ENCODE data around the gene RFTN2.
"Not testable (repeated sequence)": the region's sequence is repeated elsewhere in the genome, so short reads cannot be mapped to it uniquely, and the experiment has no call there.

Gene RFTN2

DNA sequence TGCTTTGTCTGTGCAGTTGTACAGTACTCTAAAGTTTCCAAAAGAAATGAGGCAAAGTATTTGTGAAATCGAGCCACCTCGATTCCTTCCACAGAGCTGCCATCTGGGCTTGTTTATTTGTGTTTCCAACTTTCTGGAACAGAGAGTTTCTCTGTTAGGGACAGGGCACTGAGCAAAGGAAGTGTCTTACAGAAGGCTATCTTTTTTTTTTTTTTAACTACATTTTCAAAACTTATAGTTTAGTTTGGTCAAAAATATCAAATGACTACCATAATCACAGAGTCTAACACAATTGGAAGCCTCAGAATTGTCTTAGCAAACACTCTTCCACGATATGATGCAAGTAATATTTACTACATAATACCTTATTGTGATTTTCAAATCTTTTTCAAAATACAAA is 796 bp downstream of the RFTN2 start:
- DNase-seq = no peak

DNA sequence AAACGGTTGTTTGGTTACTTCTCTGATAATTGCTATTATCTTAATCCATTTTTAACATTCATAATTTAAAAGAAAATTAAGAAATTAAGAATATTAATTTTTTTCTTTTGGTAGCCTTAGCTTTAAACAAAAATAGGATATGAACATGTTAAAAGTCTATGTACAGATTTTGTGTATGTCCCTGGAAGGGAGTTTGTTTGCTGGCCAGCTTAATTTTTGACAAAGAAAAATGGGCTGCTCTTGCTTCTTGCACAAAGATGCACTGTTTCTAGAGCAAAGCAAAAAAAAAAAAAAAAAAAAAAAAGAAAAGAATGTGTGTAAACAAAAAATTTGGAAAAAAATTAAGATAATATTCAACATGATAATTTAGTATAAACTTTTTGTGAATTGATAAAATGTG is 1.3 kb downstream of the RFTN2 start:
- no peak for DNase-seq

DNA sequence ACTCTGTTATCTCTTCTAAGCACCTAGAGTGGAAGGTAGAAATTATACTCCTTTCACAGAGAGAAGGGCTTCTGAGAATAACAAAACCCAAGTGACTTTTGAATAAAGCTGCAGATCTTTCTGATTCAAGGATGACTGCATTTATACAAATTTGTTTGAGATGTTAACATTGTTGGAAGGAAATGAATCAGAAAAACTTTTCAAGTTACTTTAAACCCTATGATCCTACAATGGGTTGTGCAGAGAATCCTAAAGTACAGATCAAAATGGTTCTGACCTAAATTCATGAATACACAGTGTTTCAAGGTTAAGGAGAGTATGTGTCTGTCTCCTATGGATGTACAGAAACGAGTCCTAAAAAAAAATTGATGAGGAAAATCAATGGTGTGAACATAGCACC is 1.8 kb downstream of the RFTN2 start:
- DNase-seq = no peak

DNA sequence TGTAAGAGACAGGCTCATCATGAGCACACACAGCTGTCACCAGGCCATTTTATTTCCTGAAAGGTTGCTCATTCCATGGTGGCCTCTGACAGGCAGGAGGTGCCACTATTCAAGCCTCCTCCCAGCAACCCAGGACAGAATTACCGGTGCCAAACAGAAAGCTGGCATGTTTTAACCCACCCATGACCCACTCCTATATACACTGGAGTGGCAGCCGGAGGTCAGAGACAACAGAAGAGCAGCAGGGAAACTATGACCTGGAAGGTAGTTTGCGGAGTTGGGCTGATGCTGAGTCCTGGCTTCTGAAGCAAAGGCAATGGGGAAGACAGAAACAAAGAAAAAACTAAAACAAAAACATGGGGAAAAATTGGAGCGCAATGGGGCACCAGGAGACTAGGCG is 2.3 kb downstream of the RFTN2 start:
- no peak for DNase-seq

DNA sequence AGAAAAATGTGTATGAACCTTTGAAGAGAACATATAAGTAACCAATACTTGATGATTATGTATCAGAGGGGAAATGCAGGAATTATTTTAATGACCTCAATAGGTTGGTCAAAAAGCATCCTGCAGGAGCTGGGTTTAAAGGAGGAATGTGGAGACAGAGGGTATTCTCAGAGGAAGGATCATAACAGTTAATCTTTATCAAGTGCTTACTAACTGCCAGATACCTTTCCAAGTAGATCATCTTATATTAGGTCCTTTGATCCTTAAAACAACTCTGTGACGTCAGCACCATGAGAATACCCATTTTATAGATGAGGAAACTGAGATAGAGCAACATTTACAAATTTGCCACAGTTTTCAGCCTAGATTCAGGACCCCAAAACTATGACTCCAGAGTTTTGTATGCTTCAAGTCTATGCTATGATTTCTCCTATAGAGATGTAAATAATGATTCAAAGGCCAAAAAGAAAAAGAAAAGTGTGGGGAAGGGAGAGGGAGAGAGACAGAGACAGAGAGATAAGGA is 3.0 kb downstream of the RFTN2 start:
- no peak for DNase-seq

DNA sequence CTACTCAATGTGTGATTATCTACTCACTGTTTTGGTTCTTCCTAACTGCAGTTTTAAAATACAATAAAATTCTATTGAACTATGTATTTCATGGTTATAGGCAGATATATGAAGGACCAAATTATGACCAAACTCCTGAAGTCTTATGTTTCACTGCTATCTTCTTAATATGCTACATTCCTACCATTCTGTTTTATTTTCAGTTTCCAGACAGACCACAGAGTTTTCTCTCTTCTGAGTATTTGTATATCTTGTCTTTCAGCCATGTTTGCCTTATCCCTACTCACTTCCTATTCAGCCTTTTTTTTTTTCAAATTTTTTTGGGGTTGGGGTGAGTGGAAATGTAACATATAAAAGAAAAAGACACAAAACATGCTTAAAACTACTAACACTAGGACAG is 6.3 kb downstream of the RFTN2 start:
- DNase-seq = no peak

DNA sequence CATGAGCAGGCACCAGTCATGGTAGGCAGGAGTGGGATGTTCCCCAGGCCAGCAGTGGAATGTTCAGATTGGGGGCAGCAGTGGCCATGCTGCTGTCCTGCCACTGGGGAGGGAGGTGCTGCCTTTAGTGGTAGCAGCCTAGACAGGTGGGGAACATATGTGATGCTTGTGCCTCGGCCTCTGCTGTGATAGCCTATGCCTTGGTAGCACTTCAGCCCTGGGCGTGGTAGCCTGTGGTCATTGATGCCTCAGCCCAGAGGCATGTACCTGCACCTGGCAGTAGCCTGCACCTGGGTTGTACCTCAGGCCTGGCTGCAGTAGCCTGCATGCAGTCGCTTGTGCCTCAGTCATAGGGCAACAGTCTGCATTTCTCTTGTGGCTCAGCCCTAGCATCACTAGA is 7.1 kb downstream of the RFTN2 start:
- DNase-seq = no peak

DNA sequence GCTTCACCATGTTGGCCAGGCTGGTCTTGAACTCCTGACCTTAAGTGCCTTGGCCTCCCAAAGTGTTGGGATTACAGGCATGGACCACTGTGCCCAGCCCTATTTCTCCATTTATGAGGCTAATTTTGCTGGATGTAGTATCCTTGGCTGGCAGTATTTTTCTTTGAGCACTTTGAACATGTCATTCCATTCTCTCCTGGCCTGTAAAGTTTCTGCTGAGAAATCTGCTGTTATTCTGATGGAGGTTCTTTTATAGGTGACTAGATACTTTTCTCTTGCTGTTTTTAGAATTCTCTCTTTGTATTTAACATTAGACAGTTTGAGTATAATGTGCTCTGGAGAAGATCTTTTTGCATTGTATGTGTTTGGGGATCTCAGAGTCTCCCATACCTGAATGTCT is 9.1 kb downstream of the RFTN2 start:
- no peak for DNase-seq

DNA sequence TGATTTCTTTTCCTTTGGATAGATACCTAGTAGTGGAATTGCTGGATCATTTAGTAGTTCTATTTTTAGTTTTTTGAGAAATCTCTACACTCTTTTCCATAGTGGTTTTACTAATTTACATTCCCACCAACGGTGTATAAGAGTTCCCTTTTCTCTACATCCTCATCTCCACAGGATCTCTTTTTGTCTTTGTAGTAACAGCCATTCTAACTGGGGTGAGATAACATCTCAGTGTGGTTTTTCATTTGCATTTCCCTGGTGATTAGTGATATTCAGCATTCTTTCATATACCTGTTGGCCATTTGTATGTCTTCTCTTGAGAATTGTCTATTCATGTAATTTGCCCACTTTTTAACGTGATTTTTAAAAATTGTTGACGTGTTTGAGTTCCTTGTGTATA is 13.8 kb downstream of the RFTN2 start:
- DNase-seq = no peak

DNA sequence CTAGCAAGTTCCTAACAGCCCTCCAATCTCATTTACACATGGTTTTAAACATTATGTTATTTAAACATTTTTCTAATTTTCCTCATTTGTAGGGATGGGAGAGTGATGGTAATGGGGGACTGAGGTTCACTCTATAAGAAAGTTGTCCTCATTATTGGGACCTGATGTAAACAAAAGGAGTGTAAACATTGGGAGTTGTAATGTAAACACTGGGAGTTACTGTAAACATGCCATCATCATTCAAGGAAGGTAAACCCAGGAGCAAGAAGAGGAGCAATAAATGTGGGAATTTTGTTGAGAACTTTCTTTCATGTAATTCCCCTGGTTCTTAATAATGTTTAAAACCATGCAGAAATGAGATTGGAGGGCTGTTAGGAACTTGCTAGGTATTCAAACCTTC is 17.8 kb downstream of the RFTN2 start:
- no peak for DNase-seq

DNA sequence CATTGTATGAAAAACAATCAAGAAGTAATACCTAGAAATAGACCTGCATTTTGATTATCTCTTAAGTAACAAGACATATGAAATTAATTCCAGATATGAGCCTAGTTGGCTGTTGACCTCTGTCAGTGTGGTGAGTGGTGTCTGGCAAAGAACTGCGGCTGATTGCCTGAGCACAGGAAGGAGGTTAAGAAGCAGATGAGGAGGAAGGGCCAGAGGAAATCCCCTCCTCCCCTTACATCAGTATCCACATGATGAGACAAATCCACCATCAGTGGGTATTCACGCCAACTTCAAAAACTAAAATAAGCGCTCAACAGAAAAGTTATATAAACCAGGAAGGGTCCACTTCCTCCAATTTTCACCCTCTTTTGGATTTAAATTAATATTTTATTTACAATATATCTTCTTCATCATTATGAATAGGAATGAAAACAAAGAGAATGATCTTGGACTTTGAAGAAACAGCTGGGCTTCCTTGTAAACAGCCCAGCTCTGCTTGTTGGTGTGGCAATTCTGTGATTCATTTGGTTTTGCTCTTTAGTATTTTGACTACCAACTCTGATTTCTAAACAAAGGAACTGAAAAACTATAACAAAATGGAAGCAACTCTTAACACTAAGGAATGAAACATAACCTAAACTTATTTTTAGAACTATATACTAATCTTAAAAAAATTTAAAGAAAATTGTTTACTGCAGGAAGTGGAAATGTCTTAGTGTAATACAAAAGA is 27.3 kb downstream of the RFTN2 start:
- no peak for DNase-seq

DNA sequence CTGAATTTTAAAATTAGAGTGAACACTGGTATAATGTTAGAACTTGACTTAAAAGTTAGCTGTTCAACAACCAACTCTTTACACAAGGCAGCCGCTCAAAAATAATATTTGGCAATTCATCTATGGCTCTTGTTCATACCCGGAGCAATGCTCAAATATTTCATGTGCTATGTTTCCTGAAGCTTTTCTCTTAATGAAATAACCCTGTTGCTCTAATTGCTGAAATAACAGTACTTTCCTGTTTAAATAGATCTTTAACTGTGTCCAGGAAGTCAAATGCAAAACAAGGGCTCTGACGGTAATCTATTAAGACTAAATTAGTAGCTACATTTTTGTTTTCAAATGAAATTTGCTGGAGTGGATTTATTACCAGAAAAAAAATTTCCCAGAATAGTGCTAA is 33.7 kb downstream of the RFTN2 start:
- DNase-seq = no peak

DNA sequence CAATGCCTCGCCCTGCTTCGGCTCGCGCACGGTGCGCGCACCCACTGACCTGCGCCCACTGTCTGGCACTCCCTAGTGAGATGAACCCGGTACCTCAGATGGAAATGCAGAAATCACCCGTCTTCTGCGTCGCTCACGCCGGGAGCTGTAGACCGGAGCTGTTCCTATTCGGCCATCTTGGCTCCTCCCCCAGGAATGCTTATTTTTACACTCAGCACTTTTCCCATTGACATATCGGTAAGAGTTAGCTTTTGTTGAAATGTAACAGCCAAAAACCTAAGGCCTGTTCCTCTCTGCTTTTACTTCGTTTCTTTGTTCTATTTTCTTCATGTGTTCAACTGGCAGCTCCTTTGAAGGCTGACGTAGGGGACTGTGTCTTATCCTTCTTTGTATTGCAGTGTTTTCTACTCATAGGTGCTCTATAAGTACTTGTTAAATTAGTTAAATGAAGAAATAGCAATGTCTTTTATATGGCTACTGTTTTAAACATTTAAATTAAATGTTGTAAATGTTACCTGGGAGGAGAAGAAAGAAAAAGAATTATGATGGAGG is 34.7 kb downstream of the RFTN2 start:
- DNase-seq = not testable (repeated sequence)

DNA sequence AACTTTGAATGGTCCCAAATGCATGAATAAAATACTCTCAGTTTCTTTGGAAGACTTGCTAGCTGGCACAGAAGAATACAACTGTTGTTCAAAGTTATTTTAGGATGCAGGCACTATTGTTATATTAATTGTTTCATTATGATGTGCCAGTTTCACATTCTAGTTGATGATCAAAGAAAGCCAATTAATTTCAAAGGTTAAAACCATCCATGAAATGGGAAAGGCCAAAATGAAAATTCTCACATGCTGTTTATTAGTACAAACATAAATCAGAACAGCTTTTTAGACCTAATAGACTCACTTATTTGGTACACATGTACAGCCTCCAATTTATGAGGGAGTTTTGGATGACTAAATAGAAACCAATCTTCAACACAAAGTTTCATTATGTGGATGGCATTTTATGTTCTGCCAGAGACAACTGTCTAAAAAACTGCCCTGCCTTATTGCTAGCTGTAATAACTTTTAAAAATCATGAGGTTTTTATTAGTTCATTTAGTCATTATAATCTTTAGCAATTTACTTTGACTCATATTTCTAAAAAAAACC is 42.2 kb downstream of the RFTN2 start:
- DNase-seq = no peak

DNA sequence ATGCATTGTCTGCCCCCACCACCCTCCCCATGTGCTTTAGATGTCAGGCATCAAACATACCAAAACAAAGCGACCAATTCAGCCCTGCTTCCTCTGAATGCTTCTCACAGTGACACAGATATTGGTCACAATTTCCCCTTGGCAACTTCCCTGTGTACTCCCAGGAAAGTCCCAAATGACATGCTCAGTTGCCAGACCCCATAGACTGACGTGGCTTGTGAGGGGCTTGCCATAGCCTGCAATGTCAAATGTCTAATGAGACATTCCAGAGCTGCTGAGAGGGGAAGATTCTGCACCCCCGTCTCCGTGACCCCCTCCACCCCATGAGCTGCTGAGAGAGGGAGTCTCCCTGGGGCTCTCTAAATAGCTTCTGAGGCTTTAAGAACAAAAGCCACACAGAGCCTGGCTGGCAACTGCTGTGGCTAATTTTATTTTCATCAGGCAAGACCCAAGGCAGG is 47.3 kb downstream of the RFTN2 start:
- no peak for DNase-seq

DNA sequence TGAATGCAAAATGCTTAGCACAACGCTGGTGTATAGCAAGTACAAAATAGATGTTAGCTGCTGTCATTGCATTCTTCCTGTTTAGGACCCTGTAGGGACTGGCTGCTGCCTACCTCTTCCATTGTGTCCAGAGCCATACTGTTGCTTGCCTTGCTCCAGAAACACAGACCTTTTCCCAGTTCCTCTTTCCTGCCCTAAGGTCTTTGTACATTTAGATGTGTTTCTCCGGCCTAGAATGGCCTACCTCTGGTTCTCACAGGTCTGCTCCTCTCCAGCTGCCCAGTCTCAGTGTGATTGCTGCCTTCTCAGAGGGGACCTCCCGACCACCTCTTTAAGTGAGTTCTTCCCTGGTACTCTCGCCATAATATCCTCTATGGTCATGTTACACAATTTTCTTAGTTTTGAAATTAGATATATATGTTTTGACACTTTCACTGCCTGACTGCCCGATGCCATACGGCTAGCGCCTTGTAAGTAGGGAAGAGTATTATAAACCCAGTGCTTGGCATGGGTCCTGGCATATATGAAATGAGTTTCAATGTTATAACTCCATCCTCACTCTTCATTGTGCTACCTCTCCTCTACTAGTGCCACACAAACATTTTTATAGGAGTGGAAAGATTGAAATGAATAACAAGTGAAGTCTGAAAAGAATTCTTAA is 48.3 kb downstream of the RFTN2 start:
- DNase-seq = no peak

DNA sequence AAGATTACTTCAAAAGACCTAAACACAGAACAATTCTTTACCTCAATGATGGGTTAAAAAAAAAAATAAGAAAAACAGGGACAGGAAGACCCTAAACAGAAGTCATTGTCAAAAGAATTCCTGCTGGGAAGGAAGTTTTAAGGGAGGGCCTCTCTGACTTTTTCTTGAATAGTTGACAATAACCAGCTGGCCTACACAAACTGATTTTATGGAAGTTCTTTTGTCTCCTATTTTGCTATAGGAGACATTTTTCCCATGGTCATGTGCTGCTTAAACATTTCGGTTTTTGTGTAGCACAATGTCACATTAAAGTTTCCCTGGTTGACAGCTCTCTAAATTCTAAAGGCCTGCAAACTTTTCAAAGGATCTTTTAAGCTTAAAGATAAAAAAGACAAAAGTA is 55.3 kb downstream of the RFTN2 start:
- DNase-seq = no peak

DNA sequence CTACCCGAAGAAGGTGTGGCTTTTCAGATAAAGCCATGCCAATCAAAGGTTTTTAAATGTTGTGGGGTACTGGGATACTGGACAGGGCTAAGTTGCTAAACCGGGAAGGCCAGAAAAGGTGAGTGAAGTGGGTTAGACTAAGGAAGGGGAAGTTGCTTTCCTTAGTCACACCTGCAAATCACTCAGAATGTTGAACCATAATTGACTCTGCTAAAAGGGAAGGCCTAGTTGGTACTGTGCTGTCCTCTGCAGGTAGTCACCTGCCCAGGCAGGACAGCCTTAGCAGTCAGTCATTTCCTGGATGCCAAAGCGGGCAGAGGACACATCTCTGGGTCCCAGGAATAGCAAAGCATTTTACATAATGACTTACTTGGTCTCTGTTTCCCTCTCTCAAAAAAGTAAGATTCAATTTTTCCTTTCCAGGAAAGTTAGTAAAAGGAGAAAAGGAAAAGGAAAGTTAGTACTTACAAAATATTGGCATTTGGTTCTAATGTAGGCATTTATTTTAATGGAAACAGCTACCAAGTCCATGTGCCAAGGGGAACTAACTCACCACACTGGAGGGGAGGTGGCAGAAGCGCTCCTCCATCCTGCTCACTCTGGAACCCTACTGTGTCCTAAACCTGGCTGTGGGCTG is 60.3 kb downstream of the RFTN2 start:
- DNase-seq = no peak

DNA sequence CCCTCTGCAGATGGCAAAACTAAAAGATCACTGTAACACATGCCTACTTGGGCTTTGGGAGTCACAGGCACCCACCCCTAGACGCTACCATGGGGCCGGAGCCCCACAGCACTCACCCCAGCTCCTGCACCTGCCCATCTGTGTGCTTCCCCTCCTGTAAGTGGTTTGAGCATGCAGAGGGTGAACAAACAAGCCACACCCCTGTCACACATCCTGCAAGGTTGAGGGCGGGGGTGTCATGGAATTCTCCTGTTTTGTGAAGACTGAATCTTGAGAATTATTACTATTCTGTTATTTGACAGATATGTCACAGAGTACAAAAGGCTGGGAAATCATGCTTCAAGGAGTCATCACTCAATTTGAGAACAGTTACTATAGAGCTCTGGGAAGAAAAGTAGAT is 60.9 kb downstream of the RFTN2 start:
- DNase-seq = no peak

DNA sequence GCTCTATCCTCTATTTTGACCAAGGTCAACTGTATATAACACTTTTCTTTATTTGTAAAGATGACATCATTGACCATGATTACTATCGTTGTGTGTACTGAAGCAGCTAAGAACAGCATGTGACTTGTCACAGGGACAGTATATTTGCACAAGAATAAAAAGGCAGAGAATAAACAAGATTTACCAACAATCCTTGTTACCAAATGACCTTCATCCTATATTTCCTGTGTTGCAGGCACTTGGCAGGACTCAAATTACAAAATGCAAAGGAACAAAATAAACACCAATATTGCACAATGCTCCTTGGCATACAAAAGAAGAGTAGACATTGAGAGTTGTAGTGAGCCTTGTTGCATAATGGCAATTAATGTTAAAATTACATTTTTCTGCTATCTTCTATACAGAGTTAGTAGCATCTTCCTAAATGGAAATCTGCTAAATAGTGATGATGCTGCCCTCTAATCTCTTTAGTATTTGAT is 61.8 kb downstream of the RFTN2 start:
- peak in 1 of 2 experiments; percentile 54 for DNase-seq

DNA sequence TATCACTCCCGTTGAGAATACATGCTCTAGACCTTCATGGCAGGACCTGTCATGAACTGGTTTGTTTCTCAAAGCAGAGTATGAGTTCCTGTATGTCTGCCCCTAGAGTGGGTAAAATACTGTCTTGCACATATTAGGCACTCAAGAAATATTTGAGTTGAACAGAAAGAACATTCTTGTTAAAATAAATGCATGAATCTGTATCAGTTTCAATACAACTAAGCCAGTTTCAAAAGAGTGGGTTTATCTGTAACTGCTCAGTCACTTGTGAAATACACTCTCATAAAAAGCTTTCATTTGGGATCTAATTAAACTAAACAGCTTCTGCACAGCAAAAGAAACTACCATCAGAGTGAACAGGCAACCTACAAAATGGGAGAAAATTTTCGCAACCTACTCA is 69.2 kb downstream of the RFTN2 start:
- DNase-seq = no peak

DNA sequence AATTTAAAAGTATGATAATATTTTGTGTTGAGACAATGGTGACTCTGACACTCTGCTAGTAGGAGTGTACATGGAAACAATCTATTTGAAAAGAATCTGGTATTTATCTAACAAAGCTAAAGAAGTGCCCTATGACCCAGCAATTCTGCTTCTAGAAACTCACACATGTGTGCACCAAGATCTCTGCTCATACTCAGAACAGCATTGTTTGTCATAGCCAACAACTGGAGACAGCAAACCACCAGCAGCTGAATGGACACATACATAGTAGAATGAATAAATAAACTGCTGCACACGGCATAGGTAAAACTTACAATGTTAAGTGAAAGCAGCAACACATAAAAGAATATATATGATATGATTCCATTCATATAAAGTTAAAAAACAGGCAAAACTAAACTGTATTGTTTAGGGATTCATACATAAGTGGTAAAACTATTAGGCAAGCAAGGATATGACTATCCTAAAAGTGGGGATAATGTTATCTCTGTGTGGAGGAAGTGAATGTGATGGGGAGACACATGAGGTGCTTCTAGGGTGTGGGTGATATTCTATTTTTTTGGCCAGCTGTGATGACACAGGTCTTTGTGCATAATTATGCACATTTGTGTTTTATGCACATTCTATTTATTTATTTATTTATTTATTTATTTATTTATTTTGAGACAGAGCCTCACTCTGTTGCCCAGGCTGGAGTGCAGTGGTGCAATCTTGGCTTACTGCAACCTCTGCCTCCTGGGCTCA is 71.1 kb downstream of the RFTN2 start:
- no peak for DNase-seq

DNA sequence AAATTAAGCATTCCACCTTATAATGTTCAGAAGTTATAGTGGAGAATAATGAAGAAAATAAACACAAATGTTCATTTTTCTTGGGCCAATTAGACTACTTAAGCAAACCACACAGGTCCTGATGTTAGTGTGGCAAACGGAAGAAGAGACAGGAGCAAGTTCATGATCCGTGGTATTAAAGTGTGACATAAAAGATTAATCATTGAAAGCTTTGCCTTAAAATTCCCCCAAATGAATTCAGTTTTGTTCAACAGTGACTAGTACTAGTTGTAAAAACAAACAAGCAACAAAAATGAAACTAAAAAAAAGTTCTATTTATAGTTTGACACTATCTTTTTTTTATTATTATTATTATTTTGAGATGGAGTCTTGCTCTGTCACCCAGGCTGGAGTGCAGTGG is 73.7 kb downstream of the RFTN2 start:
- no peak for DNase-seq
